Activated T-helper 17 cell treated with anti-CD3 and anti-CD28 coated beads, Interleukin-2, amount 50 U/mL, for 72 hours (primary cell): ENCODE results near the gene MEG3. TPM values are rescaled to one million over a fixed set of nuclear protein-coding genes. Genes with fewer than 3 reads are reported as not detected.

Source experiments
- ATAC-seq: fragments of 150-1000 bp; cut with Tn5 transposase; replicated peaks from 2 replicates; pipeline ENCODE4 v1.10.0; 2021; ENCODE audit warnings: mild to moderate bottlenecking, moderate library complexity
- H3K27ac Mint-ChIP-seq: one replicate; pipeline ENCODE4 v1.8.0; 2022; ENCODE audit warnings: mixed read lengths
- H3K27me3 Mint-ChIP-seq: one replicate; pipeline ENCODE4 v1.8.0; 2022; ENCODE audit warnings: mixed read lengths
- H3K36me3 Mint-ChIP-seq: one replicate; pipeline ENCODE4 v1.8.0; 2022; ENCODE audit warnings: low read depth, mild to moderate bottlenecking, mixed read lengths
- H3K4me1 Mint-ChIP-seq: one replicate; pipeline ENCODE4 v1.8.0; 2022; ENCODE audit warnings: mixed read lengths
- H3K4me3 Mint-ChIP-seq: one replicate; pipeline ENCODE4 v1.8.0; 2022; ENCODE audit warnings: mild to moderate bottlenecking, mixed read lengths
- H3K9me3 Mint-ChIP-seq: one replicate; pipeline ENCODE4 v1.8.0; 2022; ENCODE audit warnings: mixed read lengths
- total RNA-seq, 2 donors: library from RNA; stranded (reverse); gene quantifications; one replicate each; pipeline ENCODE4 v1.2.3, GENCODE V29; 2022

MEG3 gene
- total RNA-seq, 2 donors from 2014 or later = not detected

DNA sequence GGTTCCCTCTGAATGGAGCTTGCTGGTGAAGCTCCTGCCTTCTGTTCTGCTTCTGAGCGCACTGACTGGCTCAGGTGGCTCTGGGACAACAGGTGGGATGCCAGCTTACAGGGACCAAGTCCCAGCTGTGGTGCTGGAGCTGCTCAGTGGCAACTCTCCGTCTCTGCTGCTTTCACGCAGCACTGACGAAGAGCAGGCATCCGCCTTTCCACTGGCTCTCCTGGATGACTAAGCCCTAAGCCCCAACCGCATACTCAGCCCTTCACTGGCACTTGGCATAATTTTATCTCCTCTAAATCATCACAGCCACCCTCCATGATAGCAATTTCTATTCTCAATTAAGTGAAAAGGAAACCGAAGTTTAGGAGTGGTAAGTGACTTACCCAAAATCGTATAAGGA is 81.3 kb downstream of the MEG3 start:
- no peak for ATAC-seq
- Mint-ChIP-seq H3K4me3 (no peak overlapping the region), H3K27me3 (peaks cover 19% of the 10 kb centered on the region), H3K9me3 (no peaks in the 10 kb centered on the region), H3K36me3 (no peaks in the 10 kb centered on the region), H3K4me1 (no peaks in the 10 kb centered on the region), H3K27ac (no peak overlapping the region)

GRCh38 chr14:100909439-100909838 is 83.5 kb downstream of the MEG3 start:
- ATAC-seq = no peak
- H3K27ac Mint-ChIP-seq = no peak overlapping the region

More at GRCh38 chr14:100909439-100909838, 83.5 kb downstream of the MEG3 start:
- H3K9me3 Mint-ChIP-seq = no peaks in the 10 kb centered on the region
- no peak overlapping the region for H3K4me3 Mint-ChIP-seq
- H3K36me3 Mint-ChIP-seq = no peaks in the 10 kb centered on the region
- H3K27me3 Mint-ChIP-seq = peaks cover 11% of the 10 kb centered on the region
- no peaks in the 10 kb centered on the region for H3K4me1 Mint-ChIP-seq

Other genes starting within 250 kb of the MEG3 start
- gene BEGAIN, start 238.7 kb upstream of the MEG3 start, total RNA-seq = 1 to 10 TPM; 2.1 to 2.4 TPM
- not detected for gene DLK1, start 99.2 kb upstream of the MEG3 start, total RNA-seq
- gene RTL1, start 77.6 kb downstream of the MEG3 start, total RNA-seq = not detected